ENCODE results near the gene THOC2.

The THOC2 gene

GRCh38 chrX:123561439-123562215 is 171.2 kb downstream of the THOC2 start:
- no peak for DNase-seq

- no peak for DNase-seq
Observed at GRCh38 chrX:123550829-123551228, 182.0 kb downstream of the THOC2 start.
